Hepatocyte (in vitro differentiated cells): ENCODE measurements around the gene DNAH17.

Source experiments
- EZH2 ChIP-seq: fragments of 200-600 bp; sonication (generic); IDR thresholded peaks from 2 replicates; pipeline ENCODE4 v1.6.1; 2016; ENCODE audit warnings: antibody characterized with exemption, mild to moderate bottlenecking, borderline replicate concordance
- EZH2phosphoT487 ChIP-seq: fragments of 200-600 bp; sonication (generic); IDR thresholded peaks from one replicate; pipeline ENCODE4 v1.6.1; 2018; ENCODE audit warnings: antibody characterized with exemption, mild to moderate bottlenecking, low read depth, moderate library complexity; ENCODE audit not compliant: unreplicated experiment, severe bottlenecking
- TF ChIP-seq, protein P1 (sequence below): fragments of 200-600 bp; sonication (generic); IDR thresholded peaks from 2 replicates; pipeline ENCODE4 v1.5.1; 2016; ENCODE audit warnings: antibody characterized with exemption, mild to moderate bottlenecking; ENCODE audit not compliant: poor library complexity

DNA sequence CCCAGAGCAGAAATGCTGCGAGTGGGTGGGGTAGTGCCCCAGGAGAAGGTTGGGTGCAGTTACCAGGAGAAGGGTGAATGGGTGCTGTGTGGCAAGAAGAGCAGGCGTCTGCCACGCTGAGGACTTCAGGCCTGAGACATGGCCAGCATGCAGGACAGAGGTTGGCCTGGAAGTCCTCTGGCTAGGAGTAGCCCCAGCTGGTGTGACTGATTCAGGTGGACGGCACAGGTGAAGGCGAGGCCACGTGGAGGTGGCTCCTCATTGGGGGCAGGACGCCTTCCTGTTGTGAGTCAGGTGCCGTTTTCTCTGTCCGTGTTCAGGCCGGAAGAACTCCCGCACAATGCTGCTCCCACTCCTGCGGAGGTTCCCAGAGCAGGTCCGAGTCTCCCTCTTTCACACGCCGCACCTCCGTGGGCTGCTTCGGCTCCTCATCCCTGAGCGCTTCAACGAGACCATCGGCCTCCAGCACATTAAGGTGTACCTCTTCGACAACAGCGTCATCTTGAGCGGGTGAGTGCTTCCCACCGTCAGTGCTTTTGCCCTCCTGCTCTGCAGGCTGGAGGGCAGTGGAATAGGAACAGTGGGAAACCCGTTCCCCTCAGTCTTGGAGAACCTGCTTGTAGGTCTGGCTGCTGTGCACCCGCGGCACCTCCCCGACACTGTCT is 178.0 kb downstream of the DNAH17 start:
- TF ChIP-seq, protein P1, sequence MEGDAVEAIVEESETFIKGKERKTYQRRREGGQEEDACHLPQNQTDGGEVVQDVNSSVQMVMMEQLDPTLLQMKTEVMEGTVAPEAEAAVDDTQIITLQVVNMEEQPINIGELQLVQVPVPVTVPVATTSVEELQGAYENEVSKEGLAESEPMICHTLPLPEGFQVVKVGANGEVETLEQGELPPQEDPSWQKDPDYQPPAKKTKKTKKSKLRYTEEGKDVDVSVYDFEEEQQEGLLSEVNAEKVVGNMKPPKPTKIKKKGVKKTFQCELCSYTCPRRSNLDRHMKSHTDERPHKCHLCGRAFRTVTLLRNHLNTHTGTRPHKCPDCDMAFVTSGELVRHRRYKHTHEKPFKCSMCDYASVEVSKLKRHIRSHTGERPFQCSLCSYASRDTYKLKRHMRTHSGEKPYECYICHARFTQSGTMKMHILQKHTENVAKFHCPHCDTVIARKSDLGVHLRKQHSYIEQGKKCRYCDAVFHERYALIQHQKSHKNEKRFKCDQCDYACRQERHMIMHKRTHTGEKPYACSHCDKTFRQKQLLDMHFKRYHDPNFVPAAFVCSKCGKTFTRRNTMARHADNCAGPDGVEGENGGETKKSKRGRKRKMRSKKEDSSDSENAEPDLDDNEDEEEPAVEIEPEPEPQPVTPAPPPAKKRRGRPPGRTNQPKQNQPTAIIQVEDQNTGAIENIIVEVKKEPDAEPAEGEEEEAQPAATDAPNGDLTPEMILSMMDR: no peak
- no peak for TF ChIP-seq EZH2
- TF ChIP-seq EZH2phosphoT487: no peak
